ENCODE results near the gene TNIP3. TPM values are rescaled to one million over a fixed set of nuclear protein-coding genes. Genes with fewer than 3 reads are reported as not detected.
A peak's percentile ranks its signal among the peaks of the same experiment; 100 is the strongest.

Gene TNIP3
- total RNA-seq, 2 donors from 2014 or later: 0.11 TPM; not detected in 1

GRCh38 chr4:121119715-121120114, 44.4 kb downstream of the TNIP3 start:
- 100% methylated on average over 1 of the region's 1 CpG for WGBS, 2 experiments (ENCODE audit: insufficient coverage in 1 of 2, insufficient read length in 1 of 2)
- no peaks in the 10 kb centered on the region for H3K4me1 ChIP-seq (ENCODE audit: control insufficient read depth, insufficient read depth, low read length)
- no peaks in the 10 kb centered on the region for H3K4me1 Mint-ChIP-seq
- H3K4me3 Mint-ChIP-seq: no peak overlapping the region
- no peak for DNase-seq
- H3K27me3 Mint-ChIP-seq (ENCODE audit: insufficient read depth): no peaks in the 10 kb centered on the region
- H3K36me3 Mint-ChIP-seq (ENCODE audit: low read depth): no peaks in the 10 kb centered on the region
- H3K9me3 ChIP-seq (ENCODE audit: control insufficient read depth, low read length): no peaks in the 10 kb centered on the region
- no peak overlapping the region for H3K9ac ChIP-seq (ENCODE audit: extremely low read depth, low read length, poor library complexity, severe bottlenecking)
- no peak overlapping the region for H3K27ac ChIP-seq (ENCODE audit: low read depth, low read length)
- H3K36me3 ChIP-seq (ENCODE audit: control insufficient read depth, insufficient read depth, low read length): no peaks in the 10 kb centered on the region
- H3K27ac Mint-ChIP-seq: no peak overlapping the region
- H3K27me3 ChIP-seq (ENCODE audit: control insufficient read depth, insufficient read depth, low read length, poor library complexity, severe bottlenecking): no peaks in the 10 kb centered on the region
- H3K4me3 ChIP-seq (ENCODE audit: low read length): no peak overlapping the region
- H3K9me3 Mint-ChIP-seq: no peaks in the 10 kb centered on the region
- TF ChIP-seq CTCF (conservative IDR thresholded peaks at IDR 0.05): no peak

- H3K9me3 Mint-ChIP-seq: no peaks in the 10 kb centered on the region
- Histone ChIP-seq H3K4me3 (ENCODE audit: low read length) (no peak overlapping the region), H3K27ac (ENCODE audit: low read depth, low read length) (no peak overlapping the region), H3K4me1 (ENCODE audit: control insufficient read depth, insufficient read depth, low read length) (no peaks in the 10 kb centered on the region), H3K9me3 (ENCODE audit: control insufficient read depth, low read length) (no peaks in the 10 kb centered on the region), H3K36me3 (ENCODE audit: control insufficient read depth, insufficient read depth, low read length) (no peaks in the 10 kb centered on the region), H3K9ac (ENCODE audit: extremely low read depth, low read length, poor library complexity, severe bottlenecking) (no peak overlapping the region), H3K27me3 (ENCODE audit: control insufficient read depth, insufficient read depth, low read length, poor library complexity, severe bottlenecking) (no peaks in the 10 kb centered on the region)
- WGBS, 2 experiments (ENCODE audit: insufficient coverage in 1 of 2, insufficient read length in 1 of 2): 80 to 81% methylated on average over 2 of the region's 2 CpGs
- no peaks in the 10 kb centered on the region for H3K27me3 Mint-ChIP-seq (ENCODE audit: insufficient read depth)
- no peak for TF ChIP-seq CTCF (conservative IDR thresholded peaks at IDR 0.05)
- no peaks in the 10 kb centered on the region for H3K36me3 Mint-ChIP-seq (ENCODE audit: low read depth)
- no peak overlapping the region for H3K4me3 Mint-ChIP-seq
- DNase-seq: no peak
- no peak overlapping the region for H3K27ac Mint-ChIP-seq
- H3K4me1 Mint-ChIP-seq: no peaks in the 10 kb centered on the region
Observed at GRCh38 chr4:121118344-121118743, 45.8 kb downstream of the TNIP3 start.

DNA sequence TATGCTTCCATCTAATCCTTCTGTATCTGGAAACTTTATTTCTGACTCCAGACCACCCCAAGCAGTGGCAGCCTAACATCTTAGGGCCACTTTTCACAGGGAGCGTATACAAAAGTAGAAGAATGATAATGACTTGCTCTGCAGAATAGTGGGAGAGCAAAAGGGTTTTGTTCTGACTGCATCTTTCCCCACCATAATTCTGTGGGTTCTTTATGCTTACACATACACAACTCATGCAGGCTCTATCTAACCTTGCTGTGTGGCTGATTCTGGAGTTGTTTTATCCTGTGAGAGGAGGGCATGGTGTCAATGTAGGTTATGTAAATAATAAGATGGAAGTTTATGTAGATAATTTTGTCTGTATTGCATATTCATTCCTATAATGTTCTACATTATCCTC, 49.4 kb downstream of the TNIP3 start:
- H3K4me3 Mint-ChIP-seq: no peak overlapping the region
- H3K4me3 ChIP-seq (ENCODE audit: low read length): no peak overlapping the region
- H3K27me3 ChIP-seq (ENCODE audit: control insufficient read depth, insufficient read depth, low read length, poor library complexity, severe bottlenecking): no peaks in the 10 kb centered on the region
- H3K36me3 Mint-ChIP-seq (ENCODE audit: low read depth): no peaks in the 10 kb centered on the region
- H3K9me3 Mint-ChIP-seq: no peaks in the 10 kb centered on the region
- H3K36me3 ChIP-seq (ENCODE audit: control insufficient read depth, insufficient read depth, low read length): no peaks in the 10 kb centered on the region
- peak overlapping the region; percentile 49 for H3K27ac ChIP-seq (ENCODE audit: low read depth, low read length)
- 100% methylated on average over 1 of the region's 1 CpG; no CpG with 5 or more reads in 1 of the 2 experiments for WGBS, 2 experiments (ENCODE audit: insufficient coverage in 1 of 2, insufficient read length in 1 of 2)
- no peaks in the 10 kb centered on the region for H3K27me3 Mint-ChIP-seq (ENCODE audit: insufficient read depth)
- H3K27ac Mint-ChIP-seq: no peak overlapping the region
- no peaks in the 10 kb centered on the region for H3K9me3 ChIP-seq (ENCODE audit: control insufficient read depth, low read length)
- H3K4me1 ChIP-seq (ENCODE audit: control insufficient read depth, insufficient read depth, low read length): no peaks in the 10 kb centered on the region
- H3K4me1 Mint-ChIP-seq: no peaks in the 10 kb centered on the region
- TF ChIP-seq CTCF (conservative IDR thresholded peaks at IDR 0.05): no peak
- no peak overlapping the region for H3K9ac ChIP-seq (ENCODE audit: extremely low read depth, low read length, poor library complexity, severe bottlenecking)
- no peak for DNase-seq

Data from endodermal cell (in vitro differentiated cells).